Mesodermal cell (in vitro differentiated cells): ENCODE results near the gene SF3B5.

Experiments
- H3K27ac ChIP-seq: 2 replicates; pipeline ENCODE4 v1.7.0; 2013; ENCODE audit warnings: mild to moderate bottlenecking, low read depth, low read length, moderate library complexity; ENCODE audit not compliant: severe bottlenecking
- H3K36me3 ChIP-seq: 2 replicates; pipeline ENCODE4 v1.7.1; 2013; ENCODE audit warnings: mild to moderate bottlenecking, low read length, moderate library complexity; ENCODE audit not compliant: control insufficient read depth, insufficient read depth
- H3K4me1 ChIP-seq: one replicate; pipeline ENCODE4 v1.7.1; 2013; ENCODE audit warnings: mild to moderate bottlenecking, low read length; ENCODE audit not compliant: insufficient read depth, control insufficient read depth, poor library complexity, severe bottlenecking
- H3K4me3 ChIP-seq: 2 replicates; pipeline ENCODE4 v1.7.0; 2013; ENCODE audit warnings: low read length, control low read depth, mild to moderate bottlenecking; ENCODE audit not compliant: insufficient read depth, poor library complexity, severe bottlenecking; ENCODE audit errors: extremely low read depth
- H3K9me3 ChIP-seq: 2 replicates; pipeline ENCODE4 v1.7.1; 2013; ENCODE audit warnings: mild to moderate bottlenecking, low read length, moderate library complexity; ENCODE audit not compliant: control insufficient read depth
- WGBS, 2 experiments: methylation state at CpG; one replicate each; pipeline ENCODE4 v1.1.5; 2013; ENCODE audit warnings: missing lambda C conversion rate in 2 of 2; ENCODE audit not compliant: insufficient coverage in 2 of 2; 5-methylcytosine and 5-hydroxymethylcytosine counted together

SF3B5 gene

GRCh38 chr6:144106206-144106605 is 10.8 kb upstream of the SF3B5 start:
- Histone ChIP-seq H3K4me1 (peaks cover 4% of the 10 kb centered on the region), H3K27ac (no peak overlapping the region), H3K4me3 (no peak overlapping the region), H3K9me3 (no peaks in the 10 kb centered on the region), H3K36me3 (no peaks in the 10 kb centered on the region)
- WGBS, 2 experiments, result 100% methylated on average over 1 of the region's 1 CpG

- H3K4me1 ChIP-seq, result peaks cover 4% of the 10 kb centered on the region
- H3K27ac ChIP-seq, result no peak overlapping the region
- no peaks in the 10 kb centered on the region for H3K36me3 ChIP-seq
- WGBS, 2 experiments, result 0 to 22% methylated on average over 2 of the region's 2 CpGs
- no peaks in the 10 kb centered on the region for H3K9me3 ChIP-seq
- no peak overlapping the region for H3K4me3 ChIP-seq
These were observed 9.6 kb upstream of the SF3B5 start for GRCh38 chr6:144104898-144105487.

- no peak overlapping the region for H3K27ac ChIP-seq
- no peaks in the 10 kb centered on the region for H3K36me3 ChIP-seq
- peaks cover 4% of the 10 kb centered on the region for H3K4me1 ChIP-seq
- H3K9me3 ChIP-seq, result no peaks in the 10 kb centered on the region
- no CpG with 5 or more reads among the region's 4 CpGs for WGBS, 2 experiments
- H3K4me3 ChIP-seq, result no peak overlapping the region
These were observed 9.1 kb upstream of the SF3B5 start for GRCh38 chr6:144104488-144104887.

GRCh38 chr6:144103026-144103563 is 7.7 kb upstream of the SF3B5 start:
- Histone ChIP-seq H3K4me1 (peaks cover 4% of the 10 kb centered on the region), H3K36me3 (no peaks in the 10 kb centered on the region), H3K9me3 (no peaks in the 10 kb centered on the region), H3K4me3 (no peak overlapping the region), H3K27ac (no peak overlapping the region)
- WGBS, 2 experiments, result no CpG with 5 or more reads among the region's 4 CpGs

- peaks cover under 1% of the 10 kb centered on the region for H3K36me3 ChIP-seq
- WGBS, 2 experiments, result 97 to 100% methylated on average over 1 to 3 of the region's 3 CpGs
- H3K4me1 ChIP-seq, result peaks cover 5% of the 10 kb centered on the region
These were observed 3.6 kb upstream of the SF3B5 start for GRCh38 chr6:144098993-144099392.

GRCh38 chr6:144094731-144095133 is 641 bp downstream of the SF3B5 start:
- H3K4me1 ChIP-seq, result peaks cover 7% of the 10 kb centered on the region
- H3K9me3 ChIP-seq, result no peaks in the 10 kb centered on the region
- H3K36me3 ChIP-seq, result peaks cover 10% of the 10 kb centered on the region
- WGBS, 2 experiments, result 2 to 3% methylated on average over 16 of the region's 19 CpGs
- peak overlapping the region; percentile 73 for H3K4me3 ChIP-seq
- peak overlapping the region; percentile 84 for H3K27ac ChIP-seq

More at GRCh38 chr6:144098993-144099392, 3.6 kb upstream of the SF3B5 start:
- no peak overlapping the region for H3K27ac ChIP-seq
- H3K9me3 ChIP-seq, result no peaks in the 10 kb centered on the region
- no peak overlapping the region for H3K4me3 ChIP-seq

- peaks cover 10% of the 10 kb centered on the region for H3K36me3 ChIP-seq
- H3K4me3 ChIP-seq, result peak overlapping the region; percentile 73
- WGBS, 2 experiments, result 97% methylated on average over 7 of the region's 7 CpGs
- H3K9me3 ChIP-seq, result no peaks in the 10 kb centered on the region
- no peak overlapping the region for H3K27ac ChIP-seq
- peaks cover 7% of the 10 kb centered on the region for H3K4me1 ChIP-seq
These were observed 1.7 kb downstream of the SF3B5 start for GRCh38 chr6:144093658-144094057.

GRCh38 chr6:144093236-144093635 is 2.1 kb downstream of the SF3B5 start:
- no CpG with 5 or more reads among the region's 2 CpGs for WGBS, 2 experiments
- Histone ChIP-seq H3K4me3 (no peak overlapping the region), H3K27ac (no peak overlapping the region), H3K9me3 (no peaks in the 10 kb centered on the region), H3K36me3 (peaks cover 10% of the 10 kb centered on the region), H3K4me1 (peaks cover 7% of the 10 kb centered on the region)

- H3K4me3 ChIP-seq, result no peak overlapping the region
- H3K27ac ChIP-seq, result no peak overlapping the region
- peaks cover 7% of the 10 kb centered on the region for H3K4me1 ChIP-seq
- WGBS, 2 experiments, result 90 to 94% methylated on average over 3 to 4 of the region's 4 CpGs
- H3K9me3 ChIP-seq, result no peaks in the 10 kb centered on the region
- peaks cover 10% of the 10 kb centered on the region for H3K36me3 ChIP-seq
These were observed 5.0 kb downstream of the SF3B5 start for GRCh38 chr6:144090384-144090783.

- no peaks in the 10 kb centered on the region for H3K9me3 ChIP-seq
- no peaks in the 10 kb centered on the region for H3K4me1 ChIP-seq
- 72 to 80% methylated on average over 6 to 11 of the region's 13 CpGs for WGBS, 2 experiments
- H3K4me3 ChIP-seq, result no peak overlapping the region
- H3K27ac ChIP-seq, result no peak overlapping the region
- H3K36me3 ChIP-seq, result no peaks in the 10 kb centered on the region
These were observed 7.5 kb downstream of the SF3B5 start for GRCh38 chr6:144087789-144088426.

- WGBS, 2 experiments, result no CpG with 5 or more reads among the region's 3 CpGs
- Histone ChIP-seq H3K4me1 (no peaks in the 10 kb centered on the region), H3K36me3 (no peaks in the 10 kb centered on the region), H3K4me3 (no peak overlapping the region), H3K9me3 (no peaks in the 10 kb centered on the region), H3K27ac (no peak overlapping the region)
These were observed 8.4 kb downstream of the SF3B5 start for GRCh38 chr6:144086959-144087358.
